PC-3 (cell line): ENCODE data around the gene RAB33B.
"Not testable (repeated sequence)": the region's sequence is repeated elsewhere in the genome, so short reads cannot be mapped to it uniquely, and the experiment has no call there.

Experiments used
- EZH2 ChIP-seq: fragments of 300-600 bp; sonication (generic); IDR thresholded peaks from one replicate; pipeline ENCODE4 v1.6.1; 2017; ENCODE audit warnings: antibody characterized with exemption, mild to moderate bottlenecking, low read length; ENCODE audit not compliant: unreplicated experiment
- TF ChIP-seq, protein P1 (sequence below): fragments of 300-600 bp; sonication (generic); conservative IDR thresholded peaks from 2 replicates; pipeline ENCODE4 v1.5.1; 2017; ENCODE audit warnings: antibody characterized with exemption, low read depth, mild to moderate bottlenecking, low read length

GRCh38 chr4:139414671-139415210 is 39.2 kb upstream of the RAB33B start:
- TF ChIP-seq, protein P1, sequence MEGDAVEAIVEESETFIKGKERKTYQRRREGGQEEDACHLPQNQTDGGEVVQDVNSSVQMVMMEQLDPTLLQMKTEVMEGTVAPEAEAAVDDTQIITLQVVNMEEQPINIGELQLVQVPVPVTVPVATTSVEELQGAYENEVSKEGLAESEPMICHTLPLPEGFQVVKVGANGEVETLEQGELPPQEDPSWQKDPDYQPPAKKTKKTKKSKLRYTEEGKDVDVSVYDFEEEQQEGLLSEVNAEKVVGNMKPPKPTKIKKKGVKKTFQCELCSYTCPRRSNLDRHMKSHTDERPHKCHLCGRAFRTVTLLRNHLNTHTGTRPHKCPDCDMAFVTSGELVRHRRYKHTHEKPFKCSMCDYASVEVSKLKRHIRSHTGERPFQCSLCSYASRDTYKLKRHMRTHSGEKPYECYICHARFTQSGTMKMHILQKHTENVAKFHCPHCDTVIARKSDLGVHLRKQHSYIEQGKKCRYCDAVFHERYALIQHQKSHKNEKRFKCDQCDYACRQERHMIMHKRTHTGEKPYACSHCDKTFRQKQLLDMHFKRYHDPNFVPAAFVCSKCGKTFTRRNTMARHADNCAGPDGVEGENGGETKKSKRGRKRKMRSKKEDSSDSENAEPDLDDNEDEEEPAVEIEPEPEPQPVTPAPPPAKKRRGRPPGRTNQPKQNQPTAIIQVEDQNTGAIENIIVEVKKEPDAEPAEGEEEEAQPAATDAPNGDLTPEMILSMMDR: not testable (repeated sequence)
- not testable (repeated sequence) for TF ChIP-seq EZH2
